WTC11 (cell line): ENCODE data around the gene PLET1. TPM values are rescaled to one million over a fixed set of nuclear protein-coding genes. Genes with fewer than 3 reads are reported as not detected.

Source experiments
- ATAC-seq: fragments of 200-7000 bp; cut with Tn5 transposase; 2 replicates; pipeline ENCODE4 v1.10.0; 2021; ENCODE audit warnings: mild to moderate bottlenecking, moderate library complexity
- CTCF ChIA-PET: fragments of 300-600 bp; sonication (Branson Sonifier 250); formaldehyde crosslinking; loops from one replicate; lab custom pipeline; 2021; ENCODE audit warnings: antibody characterized with exemption; lab: Charles Lee
- POLR2A ChIA-PET: fragments of 350-600 bp; sonication (Branson Sonifier 250); formaldehyde crosslinking; loops from one replicate; lab custom pipeline; 2021; ENCODE audit warnings: antibody characterized with exemption; lab: Charles Lee
- DNase-seq: peaks from one replicate; pipeline ENCODE4 v3.0.0; 2021; ENCODE audit warnings: low spot score
- H3K27ac Mint-ChIP-seq: 2 replicates; pipeline ENCODE4 v1.8.0; 2021; ENCODE audit warnings: mixed read lengths
- H3K27me3 Mint-ChIP-seq: 2 replicates; pipeline ENCODE4 v1.8.0; 2021; ENCODE audit warnings: low read depth, mild to moderate bottlenecking, moderate library complexity, mixed read lengths
- H3K36me3 Mint-ChIP-seq: 2 replicates; pipeline ENCODE4 v1.8.0; 2021; ENCODE audit warnings: mixed read lengths
- H3K4me1 Mint-ChIP-seq: 2 replicates; pipeline ENCODE4 v1.8.0; 2022; ENCODE audit warnings: mixed read lengths
- H3K4me3 Mint-ChIP-seq: 2 replicates; pipeline ENCODE4 v1.8.0; 2021; ENCODE audit warnings: mild to moderate bottlenecking, moderate library complexity, mixed read lengths
- H3K9me3 Mint-ChIP-seq: 2 replicates; pipeline ENCODE4 v1.8.0; 2021; ENCODE audit warnings: mixed read lengths
- ARID4B ChIP-seq: sonication (generic); formaldehyde crosslinking; IDR thresholded peaks from 2 replicates; pipeline ENCODE4 v1.8.0; 2023; ENCODE audit warnings: missing genetic modification reagents, mild to moderate bottlenecking, borderline replicate concordance
- E2F5 ChIP-seq: sonication (generic); formaldehyde crosslinking; IDR thresholded peaks from 2 replicates; pipeline ENCODE4 v1.8.1; 2022; ENCODE audit warnings: mild to moderate bottlenecking, moderate library complexity, missing genetic modification reagents
- EMX1 ChIP-seq: fragments of 250-450 bp; sonication (Bioruptor Pico); IDR thresholded peaks from 2 replicates; pipeline ENCODE4 v1.8.0; 2021; ENCODE audit warnings: mild to moderate bottlenecking
- ETV6 ChIP-seq: sonication (generic); formaldehyde crosslinking; IDR thresholded peaks from 2 replicates; pipeline ENCODE4 v1.8.1; 2022; ENCODE audit warnings: mild to moderate bottlenecking, missing genetic modification reagents
- FOXP1 ChIP-seq: sonication (generic); formaldehyde crosslinking; IDR thresholded peaks from 2 replicates; pipeline ENCODE4 v1.8.0; 2022; ENCODE audit warnings: missing genetic modification reagents, mild to moderate bottlenecking, moderate library complexity, borderline replicate concordance
- GABPB1 ChIP-seq: sonication (generic); formaldehyde crosslinking; IDR thresholded peaks from 2 replicates; pipeline ENCODE4 v1.8.1; 2023; ENCODE audit warnings: mild to moderate bottlenecking, missing genetic modification reagents
- GRHL2 ChIP-seq: fragments of 250-450 bp; sonication (Bioruptor Pico); IDR thresholded peaks from 2 replicates; pipeline ENCODE4 v1.8.0; 2022; ENCODE audit warnings: mild to moderate bottlenecking, moderate library complexity; ENCODE audit not compliant: insufficient replicate concordance, severe bottlenecking
- HMGA2 ChIP-seq: fragments of 250-450 bp; sonication (Bioruptor Pico); IDR thresholded peaks from 2 replicates; pipeline ENCODE4 v1.4.0; 2021; ENCODE audit warnings: mild to moderate bottlenecking, moderate library complexity
- IRF1 ChIP-seq: sonication (generic); formaldehyde crosslinking; IDR thresholded peaks from 2 replicates; pipeline ENCODE4 v1.8.0; 2023; ENCODE audit warnings: missing genetic modification reagents
- NR3C1 ChIP-seq: sonication (generic); formaldehyde crosslinking; conservative IDR thresholded peaks from 2 replicates; pipeline ENCODE4 v1.8.1; 2023; ENCODE audit warnings: low read depth, mild to moderate bottlenecking, missing genetic modification reagents
- SP1 ChIP-seq: sonication (generic); formaldehyde crosslinking; conservative IDR thresholded peaks from 2 replicates; pipeline ENCODE4 v1.8.1; 2022; ENCODE audit warnings: missing genetic modification reagents
- TEAD1 ChIP-seq: sonication (generic); formaldehyde crosslinking; IDR thresholded peaks from 2 replicates; pipeline ENCODE4 v1.8.0; 2022; ENCODE audit warnings: mild to moderate bottlenecking, missing genetic modification reagents
- TP53 ChIP-seq: sonication (generic); formaldehyde crosslinking; IDR thresholded peaks from 2 replicates; pipeline ENCODE4 v1.8.1; 2023; ENCODE audit warnings: mild to moderate bottlenecking, missing genetic modification reagents
- ZNF232 ChIP-seq: sonication (generic); formaldehyde crosslinking; IDR thresholded peaks from 2 replicates; pipeline ENCODE4 v1.8.0; 2022; ENCODE audit warnings: mild to moderate bottlenecking, missing genetic modification reagents
- ZNF317 ChIP-seq: sonication (generic); formaldehyde crosslinking; IDR thresholded peaks from 2 replicates; pipeline ENCODE4 v1.8.1; 2023; ENCODE audit warnings: low read depth, mild to moderate bottlenecking, moderate library complexity, missing genetic modification reagents, borderline replicate concordance
- ZNF671 ChIP-seq: fragments of 250-450 bp; sonication (Bioruptor Pico); IDR thresholded peaks from 2 replicates; pipeline ENCODE4 v1.8.0; 2021; ENCODE audit warnings: mild to moderate bottlenecking
- total RNA-seq: library from RNA; stranded (reverse); gene quantifications from 3 replicates; pipeline ENCODE4 v1.2.3, GENCODE V29; 2021
- TF ChIP-seq, protein P1 (sequence below): sonication (generic); formaldehyde crosslinking; conservative IDR thresholded peaks from 2 replicates; pipeline ENCODE4 v1.8.1; 2023; ENCODE audit warnings: mild to moderate bottlenecking, low read depth, missing genetic modification reagents, moderate library complexity
- TF ChIP-seq, protein P2 (sequence below): sonication (generic); formaldehyde crosslinking; IDR thresholded peaks from 2 replicates; pipeline ENCODE4 v1.8.0; 2022; ENCODE audit warnings: mild to moderate bottlenecking, missing genetic modification reagents

Gene PLET1
- total RNA-seq, 1 experiment from 2014 or later, result not detected

- Mint-ChIP-seq H3K4me3 (no peak overlapping the region), H3K36me3 (no peaks in the 10 kb centered on the region), H3K4me1 (peaks cover 20% of the 10 kb centered on the region), H3K27ac (no peak overlapping the region), H3K9me3 (0 out of 2 replicates have a peak, but pooled peaks cover 3% of the 10 kb centered on the region), H3K27me3 (no peaks in the 10 kb centered on the region)
- ATAC-seq (no peak), DNase-seq (no peak)
- TF ChIP-seq E2F5, result no peak
- TF ChIP-seq EMX1 (CRISPR knock-in tag), result no peak
- TF ChIP-seq ZNF317 (CRISPR knock-in tag), result no peak
- no peak for TF ChIP-seq TP53 (CRISPR knock-in tag)
- TF ChIP-seq, protein P1, sequence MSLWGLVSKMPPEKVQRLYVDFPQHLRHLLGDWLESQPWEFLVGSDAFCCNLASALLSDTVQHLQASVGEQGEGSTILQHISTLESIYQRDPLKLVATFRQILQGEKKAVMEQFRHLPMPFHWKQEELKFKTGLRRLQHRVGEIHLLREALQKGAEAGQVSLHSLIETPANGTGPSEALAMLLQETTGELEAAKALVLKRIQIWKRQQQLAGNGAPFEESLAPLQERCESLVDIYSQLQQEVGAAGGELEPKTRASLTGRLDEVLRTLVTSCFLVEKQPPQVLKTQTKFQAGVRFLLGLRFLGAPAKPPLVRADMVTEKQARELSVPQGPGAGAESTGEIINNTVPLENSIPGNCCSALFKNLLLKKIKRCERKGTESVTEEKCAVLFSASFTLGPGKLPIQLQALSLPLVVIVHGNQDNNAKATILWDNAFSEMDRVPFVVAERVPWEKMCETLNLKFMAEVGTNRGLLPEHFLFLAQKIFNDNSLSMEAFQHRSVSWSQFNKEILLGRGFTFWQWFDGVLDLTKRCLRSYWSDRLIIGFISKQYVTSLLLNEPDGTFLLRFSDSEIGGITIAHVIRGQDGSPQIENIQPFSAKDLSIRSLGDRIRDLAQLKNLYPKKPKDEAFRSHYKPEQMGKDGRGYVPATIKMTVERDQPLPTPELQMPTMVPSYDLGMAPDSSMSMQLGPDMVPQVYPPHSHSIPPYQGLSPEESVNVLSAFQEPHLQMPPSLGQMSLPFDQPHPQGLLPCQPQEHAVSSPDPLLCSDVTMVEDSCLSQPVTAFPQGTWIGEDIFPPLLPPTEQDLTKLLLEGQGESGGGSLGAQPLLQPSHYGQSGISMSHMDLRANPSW (CRISPR knock-in tag), result no peak
- no peak for TF ChIP-seq GABPB1 (CRISPR knock-in tag)
- no peak for TF ChIP-seq IRF1 (CRISPR knock-in tag)
- no peak for TF ChIP-seq SP1 (CRISPR knock-in tag)
- TF ChIP-seq ARID4B (CRISPR knock-in tag), result no peak
- no peak for TF ChIP-seq ETV6 (CRISPR knock-in tag)
- TF ChIP-seq TEAD1, result no peak
- no peak for TF ChIP-seq FOXP1 (CRISPR knock-in tag)
- TF ChIP-seq NR3C1 (CRISPR knock-in tag), result no peak
- TF ChIP-seq ZNF232 (CRISPR knock-in tag), result no peak
- TF ChIP-seq, protein P2, sequence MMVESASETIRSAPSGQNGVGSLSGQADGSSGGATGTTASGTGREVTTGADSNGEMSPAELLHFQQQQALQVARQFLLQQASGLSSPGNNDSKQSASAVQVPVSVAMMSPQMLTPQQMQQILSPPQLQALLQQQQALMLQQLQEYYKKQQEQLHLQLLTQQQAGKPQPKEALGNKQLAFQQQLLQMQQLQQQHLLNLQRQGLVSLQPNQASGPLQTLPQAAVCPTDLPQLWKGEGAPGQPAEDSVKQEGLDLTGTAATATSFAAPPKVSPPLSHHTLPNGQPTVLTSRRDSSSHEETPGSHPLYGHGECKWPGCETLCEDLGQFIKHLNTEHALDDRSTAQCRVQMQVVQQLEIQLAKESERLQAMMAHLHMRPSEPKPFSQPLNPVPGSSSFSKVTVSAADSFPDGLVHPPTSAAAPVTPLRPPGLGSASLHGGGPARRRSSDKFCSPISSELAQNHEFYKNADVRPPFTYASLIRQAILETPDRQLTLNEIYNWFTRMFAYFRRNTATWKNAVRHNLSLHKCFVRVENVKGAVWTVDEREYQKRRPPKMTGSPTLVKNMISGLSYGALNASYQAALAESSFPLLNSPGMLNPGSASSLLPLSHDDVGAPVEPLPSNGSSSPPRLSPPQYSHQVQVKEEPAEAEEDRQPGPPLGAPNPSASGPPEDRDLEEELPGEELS, result no peak
- no peak for TF ChIP-seq ZNF671 (CRISPR knock-in tag)
- TF ChIP-seq GRHL2 (CRISPR knock-in tag), result no peak
- TF ChIP-seq HMGA2, result no peak
- ChIA-PET POLR2A (no interaction called here), CTCF (interaction anchor here (0.6 to 3.9 kb wide), 8 partner anchors 12 to 277 kb away, joined by 3 to 49 read pairs (median 4); partner anchors contain the start of gene PTS)
Observed at GRCh38 chr11:112278803-112279202, 18.1 kb upstream of the PLET1 start.
